ENCODE measurements around the gene EXOC6. TPM values are rescaled to one million over a fixed set of nuclear protein-coding genes. Genes with fewer than 3 reads are reported as not detected.
A peak's percentile ranks its signal among the peaks of the same experiment; 100 is the strongest.

The EXOC6 gene
- total RNA-seq, 1 donor from 2014 or later, result 21.7 TPM

DNA sequence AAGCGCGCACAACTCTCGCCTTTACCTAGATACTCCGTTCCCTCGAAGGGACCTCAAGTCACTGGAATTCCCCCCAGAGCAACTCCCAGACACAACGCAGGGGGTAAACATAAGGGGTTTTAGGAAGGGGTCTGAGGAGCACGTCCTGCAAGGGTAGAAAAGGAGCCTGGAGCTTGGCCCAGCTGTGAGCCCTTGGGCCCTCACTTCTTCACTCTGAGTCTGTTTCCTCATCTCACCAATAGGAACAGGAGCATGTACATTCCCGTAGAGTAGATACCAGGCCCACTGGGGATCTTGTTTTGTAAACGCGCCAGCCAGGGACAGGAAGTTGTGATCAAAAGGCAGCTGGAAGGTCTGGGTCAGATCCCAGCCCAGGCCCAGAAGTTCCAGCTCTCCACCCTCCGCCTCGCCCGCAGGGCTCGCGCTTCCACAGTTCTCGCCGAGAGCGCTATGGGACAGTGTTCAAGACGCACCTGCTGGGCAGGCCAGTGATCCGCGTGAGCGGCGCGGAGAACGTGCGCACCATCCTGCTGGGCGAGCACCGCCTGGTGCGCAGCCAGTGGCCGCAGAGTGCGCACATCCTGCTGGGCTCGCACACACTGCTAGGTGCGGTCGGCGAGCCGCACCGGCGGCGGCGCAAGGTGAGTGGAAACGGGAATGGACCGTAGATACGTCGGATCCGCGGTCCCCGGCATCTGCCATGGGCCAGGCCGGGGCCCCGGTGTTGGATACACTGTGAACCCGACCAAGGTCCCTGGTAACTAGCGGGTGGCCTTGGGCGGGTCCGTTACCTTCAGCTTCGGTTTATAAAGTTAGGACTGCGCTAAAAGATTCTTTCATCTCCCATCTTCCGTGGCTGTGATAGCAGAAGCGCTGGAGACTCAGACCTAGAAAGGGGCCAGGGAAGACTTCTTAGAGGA lies 213.5 kb downstream of the EXOC6 start:
- H3K36me3 Mint-ChIP-seq (ENCODE audit: insufficient read depth), result peaks cover 36% of the 10 kb centered on the region
- no peaks in the 10 kb centered on the region for H3K9me3 Mint-ChIP-seq (ENCODE audit: low read depth)
- H3K27ac Mint-ChIP-seq, result no peak overlapping the region
- no peak for DNase-seq (ENCODE audit: low spot score, unreplicated experiment)
- H3K4me1 Mint-ChIP-seq (ENCODE audit: low read depth), result peaks cover 2% of the 10 kb centered on the region
- H3K4me3 Mint-ChIP-seq (ENCODE audit: low read depth), result no peak overlapping the region
- peaks cover 67% of the 10 kb centered on the region for H3K27me3 Mint-ChIP-seq
- TF ChIP-seq, protein P1, sequence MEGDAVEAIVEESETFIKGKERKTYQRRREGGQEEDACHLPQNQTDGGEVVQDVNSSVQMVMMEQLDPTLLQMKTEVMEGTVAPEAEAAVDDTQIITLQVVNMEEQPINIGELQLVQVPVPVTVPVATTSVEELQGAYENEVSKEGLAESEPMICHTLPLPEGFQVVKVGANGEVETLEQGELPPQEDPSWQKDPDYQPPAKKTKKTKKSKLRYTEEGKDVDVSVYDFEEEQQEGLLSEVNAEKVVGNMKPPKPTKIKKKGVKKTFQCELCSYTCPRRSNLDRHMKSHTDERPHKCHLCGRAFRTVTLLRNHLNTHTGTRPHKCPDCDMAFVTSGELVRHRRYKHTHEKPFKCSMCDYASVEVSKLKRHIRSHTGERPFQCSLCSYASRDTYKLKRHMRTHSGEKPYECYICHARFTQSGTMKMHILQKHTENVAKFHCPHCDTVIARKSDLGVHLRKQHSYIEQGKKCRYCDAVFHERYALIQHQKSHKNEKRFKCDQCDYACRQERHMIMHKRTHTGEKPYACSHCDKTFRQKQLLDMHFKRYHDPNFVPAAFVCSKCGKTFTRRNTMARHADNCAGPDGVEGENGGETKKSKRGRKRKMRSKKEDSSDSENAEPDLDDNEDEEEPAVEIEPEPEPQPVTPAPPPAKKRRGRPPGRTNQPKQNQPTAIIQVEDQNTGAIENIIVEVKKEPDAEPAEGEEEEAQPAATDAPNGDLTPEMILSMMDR (IDR thresholded peaks at IDR 0.05; ENCODE audit: unreplicated experiment), result no peak

DNA sequence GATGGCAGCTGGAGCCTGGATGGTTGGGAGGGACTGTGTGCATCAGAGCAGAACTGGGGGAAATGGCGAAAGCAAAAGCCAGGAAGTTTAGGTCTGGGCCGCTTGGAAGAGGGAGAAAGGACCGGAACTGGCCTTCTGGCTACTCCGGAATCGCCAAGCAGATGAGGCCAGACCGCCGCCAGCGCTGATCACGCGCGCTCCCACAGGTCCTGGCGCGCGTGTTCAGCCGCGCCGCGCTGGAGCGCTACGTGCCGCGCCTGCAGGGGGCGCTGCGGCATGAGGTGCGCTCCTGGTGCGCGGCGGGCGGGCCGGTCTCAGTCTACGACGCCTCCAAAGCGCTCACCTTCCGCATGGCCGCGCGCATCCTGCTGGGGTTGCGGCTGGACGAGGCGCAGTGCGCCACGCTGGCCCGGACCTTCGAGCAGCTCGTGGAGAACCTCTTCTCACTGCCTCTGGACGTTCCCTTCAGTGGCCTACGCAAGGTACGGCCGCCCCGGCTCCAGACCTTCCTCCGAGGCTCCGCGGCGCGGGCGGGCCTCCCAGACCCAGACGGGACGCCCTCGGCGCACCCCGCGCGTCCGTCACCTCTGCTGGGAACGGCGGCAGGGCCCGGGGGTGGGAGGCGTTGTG lies 214.3 kb downstream of the EXOC6 start:
- Mint-ChIP-seq H3K36me3 (ENCODE audit: insufficient read depth) (peaks cover 33% of the 10 kb centered on the region), H3K9me3 (ENCODE audit: low read depth) (no peaks in the 10 kb centered on the region), H3K27me3 (peaks cover 75% of the 10 kb centered on the region), H3K27ac (no peak overlapping the region), H3K4me3 (ENCODE audit: low read depth) (no peak overlapping the region), H3K4me1 (ENCODE audit: low read depth) (peaks cover 2% of the 10 kb centered on the region)
- TF ChIP-seq, protein P1 (IDR thresholded peaks at IDR 0.05; ENCODE audit: unreplicated experiment), result peak; percentile 68
- DNase-seq (ENCODE audit: low spot score, unreplicated experiment), result no peak

DNA sequence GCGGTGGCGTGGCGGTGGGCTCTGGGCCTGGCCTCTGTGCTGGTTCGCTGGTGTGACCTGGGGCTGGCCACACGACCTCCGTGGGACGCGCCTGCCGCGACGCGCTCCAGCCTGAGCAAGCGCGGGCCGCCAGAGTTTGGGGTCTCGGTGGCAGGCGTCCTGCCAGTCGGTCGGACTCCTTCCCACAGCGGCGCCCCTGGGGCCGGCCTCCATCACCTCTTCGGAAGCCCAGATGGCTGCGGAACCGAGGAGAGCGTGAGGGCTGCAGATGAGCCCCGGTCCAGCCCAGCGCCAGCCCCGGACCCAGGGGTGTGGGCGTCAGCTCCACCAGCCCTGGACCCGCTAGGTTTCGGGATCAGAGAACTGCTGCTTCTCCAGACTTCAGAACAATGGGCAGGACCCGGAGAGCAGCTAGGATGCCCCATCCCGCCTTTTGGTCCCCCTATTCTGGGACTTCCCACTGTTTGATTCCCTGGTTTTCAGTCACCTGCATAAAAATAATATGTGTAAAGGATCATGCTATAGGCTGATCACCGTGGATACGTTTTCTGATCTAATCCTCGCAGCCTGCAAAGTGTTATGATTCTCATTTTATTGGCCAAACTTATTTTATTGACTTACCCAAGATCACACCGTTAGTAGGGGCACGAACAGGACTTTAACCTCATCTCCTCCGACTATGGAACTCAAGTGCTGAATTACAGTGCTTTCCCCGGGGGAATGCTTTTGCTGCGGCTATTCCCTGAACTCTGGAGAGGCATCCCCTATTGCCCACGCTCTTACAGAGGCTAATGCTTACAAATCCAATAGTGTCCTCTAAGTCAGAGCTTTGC lies 215.0 kb downstream of the EXOC6 start:
- no peak for DNase-seq (ENCODE audit: low spot score, unreplicated experiment)
- H3K4me3 Mint-ChIP-seq (ENCODE audit: low read depth), result no peak overlapping the region
- no peak overlapping the region for H3K27ac Mint-ChIP-seq
- peaks cover 4% of the 10 kb centered on the region for H3K4me1 Mint-ChIP-seq (ENCODE audit: low read depth)
- H3K9me3 Mint-ChIP-seq (ENCODE audit: low read depth), result no peaks in the 10 kb centered on the region
- peaks cover 80% of the 10 kb centered on the region for H3K27me3 Mint-ChIP-seq
- peaks cover 29% of the 10 kb centered on the region for H3K36me3 Mint-ChIP-seq (ENCODE audit: insufficient read depth)
- TF ChIP-seq, protein P1 (IDR thresholded peaks at IDR 0.05; ENCODE audit: unreplicated experiment), result no peak

DNA sequence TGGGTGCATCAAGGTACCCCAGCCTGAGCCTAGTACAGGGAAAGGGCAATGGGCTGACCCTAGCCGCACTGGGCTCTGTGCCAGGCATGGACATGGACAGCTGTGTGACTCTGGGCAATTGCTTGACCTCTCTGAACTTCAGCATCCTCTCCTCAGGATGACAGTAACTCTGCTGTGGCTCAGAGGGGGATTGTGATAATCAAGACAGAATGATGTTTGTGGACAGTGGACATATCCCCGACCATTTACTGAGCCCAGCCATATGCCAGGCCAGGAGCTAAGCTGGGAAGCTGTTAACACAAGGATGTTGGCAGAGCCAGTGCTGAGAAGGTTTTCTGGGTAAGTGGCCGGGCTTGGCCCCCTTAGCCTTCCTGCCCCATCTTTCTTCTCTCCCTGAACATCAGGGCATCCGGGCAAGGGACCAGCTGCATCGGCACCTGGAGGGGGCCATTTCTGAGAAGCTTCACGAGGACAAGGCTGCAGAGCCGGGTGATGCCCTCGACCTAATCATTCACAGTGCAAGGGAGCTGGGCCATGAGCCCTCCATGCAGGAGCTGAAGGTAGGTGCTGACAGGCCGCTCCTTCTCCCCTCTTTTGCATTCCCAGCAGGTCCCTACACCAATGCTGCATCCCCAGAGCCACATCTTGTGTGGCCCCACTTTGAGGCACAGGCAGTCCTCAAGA lies 215.8 kb downstream of the EXOC6 start:
- no peaks in the 10 kb centered on the region for H3K9me3 Mint-ChIP-seq (ENCODE audit: low read depth)
- TF ChIP-seq, protein P1 (IDR thresholded peaks at IDR 0.05; ENCODE audit: unreplicated experiment), result no peak
- H3K36me3 Mint-ChIP-seq (ENCODE audit: insufficient read depth), result peaks cover 24% of the 10 kb centered on the region
- peaks cover 7% of the 10 kb centered on the region for H3K4me1 Mint-ChIP-seq (ENCODE audit: low read depth)
- DNase-seq (ENCODE audit: low spot score, unreplicated experiment), result no peak
- peaks cover 83% of the 10 kb centered on the region for H3K27me3 Mint-ChIP-seq
- H3K4me3 Mint-ChIP-seq (ENCODE audit: low read depth), result no peak overlapping the region
- H3K27ac Mint-ChIP-seq, result no peak overlapping the region

All from progenitor cell of endocrine pancreas (in vitro differentiated cells).